OCI-LY7 (cell line): Measurements from ENCODE around the gene HMG20B.

Experiments
- EZH2phosphoT487 ChIP-seq: fragments of 200-600 bp; sonication (generic); IDR thresholded peaks from 2 replicates; pipeline ENCODE4 v1.6.1; 2018; ENCODE audit warnings: low read depth, borderline replicate concordance, mild to moderate bottlenecking, mixed run types, antibody characterized with exemption, low read length, moderate library complexity, mixed read lengths
- TF ChIP-seq, protein P1 (sequence below): fragments of 200-600 bp; sonication (generic); conservative IDR thresholded peaks from 2 replicates; pipeline ENCODE4 v1.5.1; 2014; ENCODE audit warnings: mild to moderate bottlenecking, antibody characterized with exemption, low read length, moderate library complexity, mixed read lengths

DNA sequence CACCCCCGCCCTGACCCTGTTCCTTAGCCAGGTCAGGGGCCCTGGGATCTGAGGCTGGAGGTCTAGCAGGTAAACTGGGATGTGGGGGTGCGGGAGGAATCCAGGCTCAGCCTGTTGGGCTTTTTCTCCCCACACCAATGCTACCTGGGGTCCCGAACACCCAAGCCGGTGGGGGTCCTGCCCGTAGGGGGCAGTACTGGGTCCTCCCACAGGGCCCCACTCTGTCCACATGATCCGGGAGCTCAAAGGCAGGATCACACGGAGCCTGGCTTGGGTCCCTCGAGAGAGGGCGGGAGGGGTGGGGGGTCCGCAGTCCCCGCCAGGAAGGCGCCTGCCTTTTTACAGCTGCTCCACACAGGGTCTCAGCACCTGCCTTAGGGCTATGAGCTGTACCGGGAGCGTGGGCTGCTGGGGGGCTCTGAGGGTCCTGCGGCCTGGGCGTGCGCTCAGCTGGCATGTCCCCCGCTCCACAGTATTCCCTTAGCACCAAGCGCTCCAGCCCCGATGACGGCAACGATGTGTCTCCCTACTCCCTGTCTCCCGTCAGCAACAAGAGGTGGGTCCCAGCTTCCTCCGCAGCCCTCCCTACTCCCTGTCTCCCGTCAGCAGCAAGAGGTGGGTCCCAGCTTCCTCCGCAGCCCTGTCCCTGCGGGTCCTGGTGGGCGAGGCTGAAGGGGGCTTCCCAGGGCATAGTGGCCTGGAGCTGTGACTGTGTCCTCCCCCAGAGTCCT is 46.1 kb upstream of the HMG20B start:
- no peak for TF ChIP-seq EZH2phosphoT487
- TF ChIP-seq, protein P1, sequence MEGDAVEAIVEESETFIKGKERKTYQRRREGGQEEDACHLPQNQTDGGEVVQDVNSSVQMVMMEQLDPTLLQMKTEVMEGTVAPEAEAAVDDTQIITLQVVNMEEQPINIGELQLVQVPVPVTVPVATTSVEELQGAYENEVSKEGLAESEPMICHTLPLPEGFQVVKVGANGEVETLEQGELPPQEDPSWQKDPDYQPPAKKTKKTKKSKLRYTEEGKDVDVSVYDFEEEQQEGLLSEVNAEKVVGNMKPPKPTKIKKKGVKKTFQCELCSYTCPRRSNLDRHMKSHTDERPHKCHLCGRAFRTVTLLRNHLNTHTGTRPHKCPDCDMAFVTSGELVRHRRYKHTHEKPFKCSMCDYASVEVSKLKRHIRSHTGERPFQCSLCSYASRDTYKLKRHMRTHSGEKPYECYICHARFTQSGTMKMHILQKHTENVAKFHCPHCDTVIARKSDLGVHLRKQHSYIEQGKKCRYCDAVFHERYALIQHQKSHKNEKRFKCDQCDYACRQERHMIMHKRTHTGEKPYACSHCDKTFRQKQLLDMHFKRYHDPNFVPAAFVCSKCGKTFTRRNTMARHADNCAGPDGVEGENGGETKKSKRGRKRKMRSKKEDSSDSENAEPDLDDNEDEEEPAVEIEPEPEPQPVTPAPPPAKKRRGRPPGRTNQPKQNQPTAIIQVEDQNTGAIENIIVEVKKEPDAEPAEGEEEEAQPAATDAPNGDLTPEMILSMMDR = peak; percentile 57
